CD4-positive, CD25-positive, alpha-beta regulatory T cell (primary cell): ENCODE results near the gene PNPLA5. TPM values are rescaled to one million over a fixed set of nuclear protein-coding genes. Genes with fewer than 3 reads are reported as not detected.

Source experiments
- ATAC-seq, 2 donors: fragments of 150-1000 bp; cut with Tn5 transposase; one replicate each; pipeline ENCODE4 v1.10.0; 2021; ENCODE audit warnings: low read depth in 2 of 2, moderate number of reproducible peaks in 2 of 2, moderate library complexity in 1 of 2
- DNase-seq, 3 donors: peaks; one replicate each; pipeline versions ENCODE4 v3.0.0 to v3.0.0-alpha.2; 2012 to 2022; ENCODE audit warnings: mixed read lengths in 1 of 3
- H3K27ac ChIP-seq: one replicate; pipeline ENCODE4 v1.7.0; 2013; ENCODE audit warnings: mild to moderate bottlenecking, low read length; ENCODE audit not compliant: insufficient read depth, poor library complexity, severe bottlenecking
- H3K27me3 ChIP-seq: one replicate; pipeline ENCODE4 v1.7.0; 2013; ENCODE audit warnings: low read length; ENCODE audit not compliant: control insufficient read depth, insufficient read depth
- H3K36me3 ChIP-seq: one replicate; pipeline ENCODE4 v1.7.0; 2013; ENCODE audit warnings: mild to moderate bottlenecking, low read length, moderate library complexity; ENCODE audit not compliant: control insufficient read depth, insufficient read depth
- H3K4me1 ChIP-seq: 2 replicates; pipeline ENCODE4 v1.7.0; 2013; ENCODE audit warnings: mild to moderate bottlenecking, low read length; ENCODE audit not compliant: insufficient read depth, control insufficient read depth, poor library complexity, severe bottlenecking
- H3K4me3 ChIP-seq: one replicate; pipeline ENCODE4 v1.7.0; 2013; ENCODE audit warnings: low read depth, mild to moderate bottlenecking, low read length, moderate library complexity
- H3K9me3 ChIP-seq, 2 experiments: 1 replicate in 1 of 2; 2 replicates in 1 of 2; pipeline ENCODE4 v1.7.0; 2013; ENCODE audit warnings: low read length in 2 of 2, mild to moderate bottlenecking in 1 of 2, moderate library complexity in 1 of 2; ENCODE audit not compliant: control insufficient read depth in 2 of 2
- H3K27ac Mint-ChIP-seq, 3 donors: one replicate each; pipeline ENCODE4 v1.8.0; 2020 to 2022; ENCODE audit warnings: mild to moderate bottlenecking in 3 of 3, mixed read lengths in 3 of 3, moderate library complexity in 2 of 3
- H3K27me3 Mint-ChIP-seq: one replicate; pipeline ENCODE4 v1.8.0; 2022; ENCODE audit warnings: mild to moderate bottlenecking, mixed read lengths
- H3K36me3 Mint-ChIP-seq: one replicate; pipeline ENCODE4 v1.8.0; 2020; ENCODE audit warnings: mixed read lengths
- H3K4me1 Mint-ChIP-seq, 4 donors: one replicate each; pipeline ENCODE4 v1.8.0; 2020 to 2022; ENCODE audit warnings: mixed read lengths in 4 of 4, mild to moderate bottlenecking in 1 of 4
- H3K4me3 Mint-ChIP-seq, 4 donors: one replicate each; pipeline ENCODE4 v1.8.0; 2020 to 2022; ENCODE audit warnings: mild to moderate bottlenecking in 4 of 4, mixed read lengths in 4 of 4, moderate library complexity in 3 of 4
- H3K9me3 Mint-ChIP-seq, 7 donors: one replicate each; pipeline ENCODE4 v1.8.0; 2020 to 2022; ENCODE audit warnings: mixed read lengths in 7 of 7, mild to moderate bottlenecking in 3 of 7, moderate library complexity in 2 of 7
- polyA plus RNA-seq, 4 donors: library from polyadenylated mRNA; unstranded; fragments of 300-500 nt; fragmentation: Illumina TruSeq; gene quantifications; one replicate each; pipeline ENCODE4 v1.2.3, GENCODE V29; 2021
- total RNA-seq: library from RNA; stranded (reverse); gene quantifications from one replicate; pipeline ENCODE4 v1.2.3, GENCODE V29; 2022

Gene PNPLA5
- total and polyA plus RNA-seq, 5 donors from 2014 or later: not detected

DNA sequence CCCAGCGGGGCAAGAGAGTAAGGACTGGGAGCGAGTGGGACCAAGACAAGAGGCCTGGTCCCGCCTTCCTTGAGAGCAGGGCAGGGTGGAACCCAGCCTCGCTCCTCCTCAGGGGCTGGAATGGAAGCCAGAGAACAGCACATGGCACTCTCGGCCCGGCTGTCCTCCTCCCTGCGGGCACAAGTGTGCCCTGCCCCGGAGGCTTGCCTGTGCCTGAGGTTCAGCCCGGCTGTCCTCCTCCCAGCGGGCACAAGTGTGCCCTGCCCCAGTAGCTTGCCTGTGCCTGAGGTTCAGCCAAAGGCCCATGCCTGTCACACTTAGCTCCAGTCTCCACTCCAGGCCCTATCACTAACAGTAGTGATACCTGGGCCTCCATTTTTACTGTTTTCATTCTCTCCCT is 53.7 kb downstream of the PNPLA5 start:
- Histone ChIP-seq H3K27me3 (no peaks in the 10 kb centered on the region), H3K27ac (no peak overlapping the region), H3K4me3 (no peak overlapping the region), H3K36me3 (no peaks in the 10 kb centered on the region), H3K9me3 (no peaks in the 10 kb centered on the region), H3K4me1 (no peaks in the 10 kb centered on the region)
- ATAC-seq: no peak
- Mint-ChIP-seq H3K27me3 (no peaks in the 10 kb centered on the region), H3K9me3 (no peaks in the 10 kb centered on the region), H3K27ac (no peak overlapping the region), H3K4me1 (no peaks in the 10 kb centered on the region), H3K4me3 (no peak overlapping the region), H3K36me3 (no peaks in the 10 kb centered on the region)
- DNase-seq: no peak

DNA sequence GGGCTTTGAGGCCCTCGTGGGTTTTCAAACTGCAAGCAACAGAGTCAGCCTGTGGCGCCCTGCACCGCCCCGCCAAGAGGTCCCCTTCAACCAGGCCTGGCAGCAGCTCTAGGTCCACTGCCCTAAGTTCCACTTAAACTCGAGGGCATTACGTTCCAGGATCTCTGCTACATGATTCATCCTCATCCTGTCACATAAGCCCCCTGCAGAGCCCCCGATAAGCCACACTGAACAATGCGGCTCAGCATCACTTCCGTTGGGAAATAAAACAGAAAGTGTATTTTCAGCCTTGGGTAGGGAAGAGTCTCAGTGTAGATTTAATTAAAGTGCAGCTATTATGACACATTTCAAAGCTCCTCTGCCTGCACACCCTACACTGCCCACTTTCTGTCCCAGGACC is 54.1 kb downstream of the PNPLA5 start:
- H3K36me3 ChIP-seq: no peaks in the 10 kb centered on the region
- DNase-seq: no peak
- no peak overlapping the region for H3K4me3 ChIP-seq
- no peaks in the 10 kb centered on the region for H3K27me3 Mint-ChIP-seq
- no peaks in the 10 kb centered on the region for H3K36me3 Mint-ChIP-seq
- H3K27ac Mint-ChIP-seq: no peak overlapping the region
- ATAC-seq: no peak
- no peaks in the 10 kb centered on the region for H3K4me1 Mint-ChIP-seq
- H3K9me3 ChIP-seq: no peaks in the 10 kb centered on the region
- no peak overlapping the region for H3K27ac ChIP-seq
- H3K4me1 ChIP-seq: no peaks in the 10 kb centered on the region
- H3K4me3 Mint-ChIP-seq: no peak overlapping the region
- H3K9me3 Mint-ChIP-seq: no peaks in the 10 kb centered on the region
- H3K27me3 ChIP-seq: no peaks in the 10 kb centered on the region

- Histone ChIP-seq H3K27ac (no peak overlapping the region), H3K4me1 (no peaks in the 10 kb centered on the region), H3K27me3 (no peaks in the 10 kb centered on the region), H3K36me3 (no peaks in the 10 kb centered on the region), H3K9me3 (no peaks in the 10 kb centered on the region), H3K4me3 (no peak overlapping the region)
- Mint-ChIP-seq H3K4me3 (no peak overlapping the region), H3K27ac (no peak overlapping the region), H3K36me3 (no peaks in the 10 kb centered on the region), H3K9me3 (no peaks in the 10 kb centered on the region), H3K27me3 (peaks cover 5% of the 10 kb centered on the region), H3K4me1 (no peaks in the 10 kb centered on the region)
- DNase-seq: no peak
- ATAC-seq: no peak
These were observed 56.1 kb downstream of the PNPLA5 start for GRCh38 chr22:43835736-43836135.

DNA sequence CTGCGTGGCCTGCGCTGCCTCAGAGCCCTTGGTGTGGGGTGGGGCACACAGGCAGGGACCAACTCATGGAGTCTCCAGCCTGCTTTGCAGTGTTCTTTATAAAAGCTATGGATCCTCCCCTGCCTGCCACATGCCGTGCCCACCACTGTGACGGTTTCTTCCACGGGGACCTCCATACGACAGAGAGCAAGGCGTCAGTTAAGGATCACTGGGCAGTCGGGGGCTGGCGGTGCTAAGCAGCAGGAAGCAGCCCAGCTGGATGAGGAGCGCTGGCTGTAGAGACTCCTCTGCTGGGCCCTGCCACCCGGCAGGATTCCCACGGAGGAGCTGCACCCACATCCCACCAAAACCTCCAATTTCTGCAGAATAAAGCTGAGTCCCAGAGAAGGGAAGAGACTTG is 56.6 kb downstream of the PNPLA5 start:
- no peak overlapping the region for H3K4me3 ChIP-seq
- no peaks in the 10 kb centered on the region for H3K27me3 ChIP-seq
- no peaks in the 10 kb centered on the region for H3K36me3 ChIP-seq
- ATAC-seq (no peak), DNase-seq (no peak)
- no peaks in the 10 kb centered on the region for H3K4me1 ChIP-seq
- no peak overlapping the region for H3K27ac ChIP-seq
- no peaks in the 10 kb centered on the region for H3K9me3 ChIP-seq
- Mint-ChIP-seq H3K4me1 (no peaks in the 10 kb centered on the region), H3K36me3 (no peaks in the 10 kb centered on the region), H3K27ac (no peak overlapping the region), H3K4me3 (no peak overlapping the region), H3K27me3 (peaks cover 5% of the 10 kb centered on the region), H3K9me3 (no peaks in the 10 kb centered on the region)

DNA sequence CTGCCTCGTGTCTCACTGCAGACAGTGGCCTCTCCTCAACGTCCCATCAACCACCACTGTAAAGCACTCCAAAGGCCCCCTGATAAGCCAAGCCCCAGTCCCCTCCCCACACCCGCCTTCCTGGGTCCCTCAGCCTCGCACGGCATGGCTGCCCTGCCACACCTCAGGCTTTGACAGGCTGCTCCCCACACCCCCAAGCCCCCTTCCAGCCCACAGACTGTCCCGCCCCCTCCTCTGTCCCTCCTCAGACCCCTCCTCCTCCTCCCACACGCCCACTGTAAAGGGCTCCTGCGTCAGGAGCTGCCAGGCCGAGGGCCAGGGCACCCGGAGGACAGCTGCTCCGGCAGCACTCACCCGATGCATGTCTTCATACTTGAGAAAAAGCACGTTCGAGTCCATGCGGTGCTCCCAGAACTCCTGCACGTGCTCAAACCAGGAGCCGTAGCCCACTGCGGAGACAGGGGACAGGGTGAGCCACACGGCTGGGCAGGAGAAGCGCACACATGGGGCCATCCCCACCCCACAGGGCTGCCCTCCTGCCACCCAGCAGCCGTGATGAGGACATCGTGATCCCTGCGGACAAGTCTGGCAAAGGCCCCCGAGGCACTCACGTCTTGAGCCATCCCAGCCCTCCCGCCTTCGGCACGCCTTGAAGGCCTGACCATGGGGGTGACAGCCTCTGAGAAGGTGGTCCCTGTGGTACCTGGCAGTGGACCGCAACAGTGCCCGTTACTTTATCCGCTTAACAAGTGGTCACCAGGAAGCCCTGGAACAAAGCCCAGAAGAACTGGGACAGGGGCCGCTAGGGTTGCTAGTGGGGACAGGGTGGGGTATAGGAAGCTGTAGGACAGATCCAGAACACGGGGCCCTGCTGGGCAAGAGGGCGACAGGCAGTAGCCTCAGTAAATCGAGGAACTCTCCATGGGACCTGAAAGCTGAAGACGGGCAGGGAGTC is 58.2 kb downstream of the PNPLA5 start:
- Histone ChIP-seq H3K27me3 (no peaks in the 10 kb centered on the region), H3K4me1 (no peaks in the 10 kb centered on the region), H3K27ac (no peak overlapping the region), H3K36me3 (no peaks in the 10 kb centered on the region), H3K4me3 (no peak overlapping the region), H3K9me3 (no peaks in the 10 kb centered on the region)
- no peak for ATAC-seq
- Mint-ChIP-seq H3K4me3 (no peak overlapping the region), H3K9me3 (peaks cover 0 to 2% (median 0%) of the 10 kb centered on the region in 7 donors), H3K27ac (no peak overlapping the region), H3K4me1 (no peaks in the 10 kb centered on the region), H3K36me3 (no peaks in the 10 kb centered on the region), H3K27me3 (peaks cover 7% of the 10 kb centered on the region)
- DNase-seq: no peak

GRCh38 chr22:43832393-43833265 is 59.2 kb downstream of the PNPLA5 start:
- Histone ChIP-seq H3K36me3 (no peaks in the 10 kb centered on the region), H3K4me1 (no peaks in the 10 kb centered on the region), H3K4me3 (no peak overlapping the region), H3K9me3 (no peaks in the 10 kb centered on the region), H3K27me3 (no peaks in the 10 kb centered on the region), H3K27ac (no peak overlapping the region)
- Mint-ChIP-seq H3K4me1 (no peaks in the 10 kb centered on the region), H3K4me3 (no peak overlapping the region), H3K27me3 (peaks cover 9% of the 10 kb centered on the region), H3K36me3 (no peaks in the 10 kb centered on the region), H3K9me3 (peaks cover 0 to 2% (median 0%) of the 10 kb centered on the region in 7 donors), H3K27ac (no peak overlapping the region)
- no peak for ATAC-seq
- DNase-seq: no peak

DNA sequence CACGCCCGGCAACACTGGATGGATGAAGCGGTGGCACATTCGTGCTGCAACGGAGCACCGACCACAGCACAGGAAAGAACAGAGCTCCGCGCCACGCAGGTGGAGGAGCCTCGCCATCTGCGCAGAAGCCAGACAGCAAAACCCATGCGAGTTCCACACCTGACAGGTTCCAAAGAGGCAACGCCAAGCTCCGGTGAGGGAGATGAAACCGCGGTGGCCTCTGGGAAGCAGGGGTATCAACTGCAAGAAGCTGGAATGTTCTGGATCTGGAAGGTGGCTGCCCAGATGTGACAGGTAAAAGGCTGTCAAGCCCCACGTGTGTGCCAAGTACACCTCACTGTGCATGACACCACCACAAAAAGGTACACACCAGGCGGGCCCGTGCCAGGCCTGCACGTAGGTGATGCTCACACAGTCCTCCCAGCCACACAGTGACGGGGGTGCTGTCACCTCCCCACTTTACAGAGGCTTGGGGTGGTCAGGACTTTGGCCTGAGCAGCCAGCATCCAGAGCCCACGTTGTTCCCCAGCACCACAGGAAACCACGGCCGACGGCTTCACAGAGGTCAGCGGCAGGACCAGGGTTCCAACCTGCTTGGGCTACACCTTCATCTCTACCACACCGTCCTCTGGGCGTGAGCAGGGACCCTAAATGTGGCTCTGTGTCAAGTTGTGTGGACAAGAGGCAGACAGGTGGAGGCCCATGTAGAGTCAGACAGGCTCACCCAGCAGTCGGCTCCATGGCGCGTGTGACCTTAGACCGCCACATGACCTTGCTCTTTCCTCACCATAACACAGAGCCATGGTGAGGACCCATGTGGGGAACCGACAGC is 60.0 kb downstream of the PNPLA5 start:
- ATAC-seq (no peak), DNase-seq (no peak)
- H3K4me1 Mint-ChIP-seq: no peaks in the 10 kb centered on the region
- H3K27me3 ChIP-seq: no peaks in the 10 kb centered on the region
- H3K4me1 ChIP-seq: no peaks in the 10 kb centered on the region
- H3K27ac ChIP-seq: no peak overlapping the region
- H3K27me3 Mint-ChIP-seq: peaks cover 13% of the 10 kb centered on the region
- H3K9me3 ChIP-seq: no peaks in the 10 kb centered on the region
- H3K27ac Mint-ChIP-seq: no peak overlapping the region
- peaks cover 0 to 2% (median 0%) of the 10 kb centered on the region in 7 donors for H3K9me3 Mint-ChIP-seq
- H3K4me3 Mint-ChIP-seq: no peak overlapping the region
- no peaks in the 10 kb centered on the region for H3K36me3 ChIP-seq
- no peak overlapping the region for H3K4me3 ChIP-seq
- H3K36me3 Mint-ChIP-seq: no peaks in the 10 kb centered on the region
